ENCODE measurements around the gene DAAM2.

DAAM2 gene

DNA sequence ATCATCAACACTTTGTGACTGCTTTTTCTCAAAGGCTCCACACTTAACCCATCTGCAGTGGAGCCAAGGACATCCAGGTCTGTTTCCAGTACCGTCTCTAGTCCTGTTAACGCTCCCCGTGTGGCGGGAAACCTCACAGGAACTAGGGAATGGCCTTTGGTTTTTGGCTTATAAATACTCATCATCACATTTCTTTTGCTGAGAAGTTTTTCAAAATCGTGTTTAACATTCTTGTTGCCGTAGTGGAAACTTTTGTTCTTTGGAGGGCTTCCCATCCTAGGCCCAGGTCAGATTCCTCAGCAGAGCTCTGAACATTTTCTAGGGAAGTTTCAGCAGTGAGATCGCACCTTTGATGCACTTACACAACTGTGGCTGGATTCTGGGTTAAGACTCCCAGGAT is 24.6 kb downstream of the DAAM2 start:
- no peak for DNase-seq

GRCh38 chr6:39818695-39819094 is 26.5 kb downstream of the DAAM2 start:
- DNase-seq: no peak

DNA sequence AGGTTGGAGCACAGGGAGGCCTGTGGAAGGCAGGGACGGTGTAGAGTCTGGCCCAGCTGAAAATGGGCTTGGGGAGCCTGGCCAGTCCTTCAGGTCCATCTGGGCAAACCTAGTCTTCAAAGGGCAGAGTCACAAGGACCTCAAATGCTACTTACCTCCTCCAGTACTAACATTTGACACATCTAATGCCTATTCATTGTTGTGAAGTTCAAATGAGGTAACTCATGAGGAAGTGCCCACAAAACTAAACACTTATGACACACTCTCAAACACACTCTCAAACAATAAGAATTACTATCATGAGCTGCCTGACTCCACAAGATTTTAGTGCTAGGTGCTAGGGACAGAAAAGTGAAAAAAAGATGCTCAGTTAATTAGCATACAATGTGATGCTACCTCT is 27.1 kb downstream of the DAAM2 start:
- no peak for DNase-seq

DNA sequence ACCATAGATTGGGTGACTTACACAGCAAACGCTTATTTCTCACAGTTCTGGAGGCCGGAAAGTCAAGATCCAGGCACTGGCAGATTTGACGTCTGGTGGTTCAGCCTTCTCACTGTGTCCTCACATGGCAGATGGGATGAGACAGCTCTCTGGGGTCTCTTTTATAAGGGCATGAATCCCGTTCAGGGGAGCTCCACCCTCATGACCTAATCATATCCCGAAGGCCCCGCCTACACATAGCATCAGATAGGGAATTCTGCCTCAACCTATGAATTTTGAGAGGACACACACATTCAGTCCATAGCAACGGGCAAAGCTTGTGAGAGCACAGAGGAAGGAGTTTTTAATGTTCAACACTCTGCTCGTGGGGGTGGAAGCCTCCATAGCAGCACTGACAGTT is 27.5 kb downstream of the DAAM2 start:
- DNase-seq: no peak

DNA sequence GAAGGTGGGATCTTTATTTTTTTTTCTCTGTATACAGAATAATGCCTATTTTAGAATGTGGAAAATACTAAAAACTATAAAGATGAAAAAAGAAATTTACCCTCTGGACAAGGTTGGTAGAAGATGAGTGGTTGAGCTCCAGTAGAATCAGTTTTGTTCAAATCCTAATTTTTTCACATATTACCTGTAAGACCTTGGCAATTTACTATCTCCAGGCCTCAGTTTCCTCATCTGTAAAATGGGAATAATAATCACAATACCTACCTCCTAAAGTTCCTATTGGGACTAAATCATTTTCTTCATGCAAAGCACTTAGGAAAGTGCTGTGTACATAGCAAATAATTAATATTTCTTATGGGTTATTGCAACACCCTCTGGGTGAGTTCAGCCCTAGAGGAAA is 28.4 kb downstream of the DAAM2 start:
- DNase-seq: no peak

- no peak for DNase-seq
These were observed 29.0 kb downstream of the DAAM2 start for GRCh38 chr6:39821046-39821740.

DNA sequence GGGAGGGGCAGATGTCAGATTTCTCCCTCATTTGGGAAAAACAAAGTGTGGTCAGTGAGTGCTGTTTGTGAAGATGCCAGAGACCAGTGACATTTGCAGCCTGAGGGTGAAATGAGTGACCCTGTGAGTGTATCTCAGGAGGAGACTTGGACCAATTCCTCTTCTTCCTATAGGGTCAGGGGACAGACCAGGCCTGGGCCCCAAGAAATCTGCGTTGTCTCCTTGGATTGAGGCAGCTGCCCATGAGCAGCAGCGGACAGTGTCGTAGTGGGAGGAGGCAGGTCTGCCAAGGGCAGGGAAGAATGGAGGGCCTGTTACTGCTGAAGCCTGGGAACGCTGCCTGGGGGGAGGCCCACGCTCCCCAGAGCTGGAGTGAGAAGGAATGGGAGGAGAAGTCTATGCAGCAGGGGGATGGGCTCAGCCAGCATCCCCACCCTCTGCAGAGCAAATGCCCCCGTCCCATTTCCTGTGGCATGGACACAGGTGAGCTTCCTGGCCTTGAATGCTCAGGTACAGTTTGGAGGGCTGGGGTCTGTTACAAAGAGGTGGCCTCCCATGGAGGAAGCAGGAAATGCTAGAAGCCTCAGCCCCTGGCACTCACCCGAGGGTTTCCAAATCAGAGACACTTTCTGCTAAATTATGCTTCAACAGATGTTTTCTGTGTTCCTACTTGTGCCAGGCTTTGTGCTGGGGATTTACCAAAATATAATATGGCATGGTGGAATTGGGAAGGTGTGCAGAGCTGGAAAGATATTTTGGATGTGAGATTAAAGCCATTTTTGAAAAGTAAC is 29.8 kb downstream of the DAAM2 start:
- DNase-seq: peak in 51 of 56 donors; percentile 35 to 94 (median 73)

DNA sequence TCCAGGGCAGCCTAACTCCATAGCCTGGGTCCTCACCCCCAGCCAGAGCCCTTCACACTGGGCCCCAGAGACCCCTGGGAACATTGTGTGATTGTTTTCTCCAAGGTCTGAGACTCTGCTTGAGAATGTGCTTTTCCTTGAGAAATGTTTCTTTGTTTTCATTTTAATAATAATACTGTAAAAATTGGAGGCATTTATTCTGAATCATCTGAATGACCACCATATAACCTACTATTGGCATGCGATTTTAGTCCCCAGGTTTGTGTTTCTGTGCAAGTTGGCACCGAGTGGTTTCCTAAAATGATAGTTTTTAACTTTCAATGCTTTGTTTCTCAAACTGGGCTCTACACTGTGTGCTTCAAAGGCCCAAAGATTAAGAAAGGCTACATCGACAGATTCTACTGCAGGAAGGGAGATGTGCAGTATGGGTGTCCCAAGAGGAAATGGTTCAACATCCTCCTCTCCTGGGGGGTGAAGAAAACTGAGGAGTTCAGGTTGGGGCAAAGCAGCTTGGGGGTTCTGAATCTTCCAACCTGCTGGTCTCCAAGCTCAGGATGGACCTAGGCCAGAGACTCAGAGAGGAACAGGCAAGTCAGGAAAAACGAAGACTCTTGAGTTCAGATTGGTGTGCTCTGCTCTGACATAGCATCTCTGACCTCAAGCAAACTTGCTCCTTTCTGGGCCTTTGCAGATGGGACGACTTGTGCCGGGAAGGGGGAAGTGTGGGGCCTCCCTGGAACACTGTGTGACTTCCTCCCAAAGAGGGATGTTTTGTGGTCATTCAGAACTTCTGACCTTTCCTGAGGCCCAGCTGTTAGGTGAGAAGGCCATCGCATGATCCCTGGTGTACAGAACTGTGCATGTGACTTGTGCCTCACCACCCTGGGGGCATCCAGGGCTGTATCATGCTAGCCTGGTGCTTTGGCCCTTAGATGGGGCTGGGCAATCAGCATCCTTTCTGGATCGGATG is 31.0 kb downstream of the DAAM2 start:
- DNase-seq: peak in 2 of 56 donors; percentile 27 to 28

- DNase-seq: peak in 1 of 56 donors; percentile 31
These were observed 32.1 kb downstream of the DAAM2 start for GRCh38 chr6:39824030-39824926.

GRCh38 chr6:39829331-39829730 is 37.2 kb downstream of the DAAM2 start:
- no peak for DNase-seq

GRCh38 chr6:39830444-39830843 is 38.3 kb downstream of the DAAM2 start:
- DNase-seq: no peak

DNA sequence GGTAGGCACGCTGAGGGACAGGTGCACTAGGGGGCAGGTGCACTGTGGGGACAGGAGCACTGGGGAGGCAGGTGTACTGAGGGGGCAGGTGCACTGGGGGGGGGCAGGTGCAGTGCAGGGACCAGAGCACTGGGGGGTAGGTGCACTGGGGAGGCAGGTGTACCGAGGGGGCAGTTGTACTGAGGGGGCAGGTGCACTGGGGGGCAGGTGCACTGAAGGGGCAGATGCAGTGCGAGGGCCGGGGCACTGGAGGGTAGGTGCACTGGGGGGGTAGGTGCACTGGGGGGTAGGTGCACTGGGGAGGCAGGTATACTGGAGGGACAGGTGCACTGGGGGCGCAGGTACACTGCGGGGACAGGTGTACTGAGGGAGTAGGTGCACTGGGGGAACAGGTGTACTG is 39.5 kb downstream of the DAAM2 start:
- no peak for DNase-seq

DNA sequence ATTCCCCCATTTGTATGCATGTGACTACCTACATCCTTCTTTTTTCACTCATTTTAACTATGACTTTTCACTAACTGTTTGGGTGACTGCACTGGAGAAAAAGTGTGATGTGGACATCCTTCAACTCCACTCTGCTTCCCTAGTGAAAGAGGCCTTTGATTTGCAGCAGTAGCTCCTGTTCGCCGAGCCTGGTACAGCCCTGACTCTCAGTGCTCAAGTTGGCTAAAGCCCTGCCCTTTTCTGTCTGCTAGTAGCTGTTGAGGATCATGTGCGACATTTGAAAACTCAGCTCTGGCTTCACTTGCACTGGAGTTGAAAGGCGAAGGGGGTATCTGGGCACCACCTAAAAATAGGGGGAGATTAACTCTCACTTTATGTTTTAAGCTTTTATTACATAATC is 42.1 kb downstream of the DAAM2 start:
- peak in 35 of 56 donors; percentile 15 to 81 (median 51) for DNase-seq

- no peak for DNase-seq
These were observed 42.7 kb downstream of the DAAM2 start for GRCh38 chr6:39834866-39835265.

DNA sequence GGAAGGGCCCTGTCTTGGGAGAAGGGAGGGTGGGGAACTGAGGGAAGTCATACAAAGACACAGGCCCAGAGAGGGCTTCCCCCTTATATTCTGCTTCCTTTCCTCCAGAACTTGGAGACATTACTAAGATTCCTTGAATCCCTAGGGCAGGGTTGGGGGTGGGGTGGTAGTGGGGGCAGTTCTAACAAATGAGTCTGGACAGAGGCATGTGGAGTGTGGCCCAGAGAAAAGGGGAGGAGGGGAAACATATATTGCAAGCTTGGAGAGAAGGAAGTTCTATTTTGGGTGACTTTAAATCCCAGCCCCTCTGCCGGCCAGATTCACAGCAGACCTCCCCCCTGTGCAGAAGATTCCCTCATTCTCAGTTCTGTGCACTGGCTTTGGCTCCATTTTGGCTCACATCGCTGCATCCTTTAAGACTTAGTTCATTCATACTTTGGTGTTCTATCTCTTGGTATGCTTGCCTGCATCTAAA is 43.7 kb downstream of the DAAM2 start:
- no peak for DNase-seq

GRCh38 chr6:39836606-39837005 is 44.4 kb downstream of the DAAM2 start:
- no peak for DNase-seq

GRCh38 chr6:39839445-39839844 is 47.3 kb downstream of the DAAM2 start:
- no peak for DNase-seq

DNA sequence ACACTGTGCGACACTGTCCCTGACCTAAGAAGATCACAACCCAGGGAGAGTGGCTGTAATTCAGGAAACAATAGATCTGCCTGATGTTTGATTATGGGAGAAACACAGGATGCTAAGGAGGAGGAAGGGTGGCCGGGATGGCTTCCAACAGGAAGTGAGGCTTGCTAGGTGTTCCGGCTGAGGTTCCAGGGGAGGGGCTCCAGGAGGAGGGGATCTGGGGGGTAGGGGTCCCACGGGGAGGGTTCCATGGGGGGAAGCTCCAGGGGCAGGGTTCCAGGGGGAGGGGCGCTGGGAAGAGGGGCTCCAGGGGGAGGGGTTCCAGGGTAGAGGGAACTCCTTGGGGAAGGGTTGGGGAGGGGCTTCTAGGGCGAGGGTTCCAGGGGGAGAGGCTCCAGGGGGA is 48.6 kb downstream of the DAAM2 start:
- no peak for DNase-seq

DNA sequence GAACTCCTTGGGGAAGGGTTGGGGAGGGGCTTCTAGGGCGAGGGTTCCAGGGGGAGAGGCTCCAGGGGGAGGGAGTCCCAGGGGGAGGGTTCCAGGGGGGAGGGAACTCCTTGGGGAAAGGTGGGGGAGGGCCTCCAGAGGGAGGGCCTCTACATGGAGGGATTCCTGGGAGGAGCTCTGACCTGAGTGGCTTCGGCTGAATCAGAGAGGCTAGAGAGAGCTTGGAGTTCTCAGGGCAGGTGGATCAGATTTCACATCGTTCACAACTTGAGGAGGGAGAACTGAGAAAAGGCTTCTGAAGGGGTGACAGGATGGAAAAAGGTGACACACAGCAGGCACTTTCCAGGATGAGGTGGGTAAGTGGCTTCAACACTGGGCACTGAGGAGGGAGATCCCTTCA is 49.1 kb downstream of the DAAM2 start:
- DNase-seq: no peak

- no peak for DNase-seq
These were observed 49.7 kb downstream of the DAAM2 start for GRCh38 chr6:39841923-39842322.

Measured in nucleus accumbens (tissue), 56 donors.